BJ (cell line): ENCODE measurements around the gene NPAS3. TPM values are rescaled to one million over a fixed set of nuclear protein-coding genes. Genes with fewer than 3 reads are reported as not detected.

Experiments
- CTCF ChIA-PET: fragments of 350-600 bp; formaldehyde crosslinking; extraction: SDS; loops from one replicate; lab custom pipeline; 2021; ENCODE audit warnings: antibody characterized with exemption, inconsistent platforms; lab: Yijun Ruan, JAX
- POLR2A ChIA-PET: fragments of 300-600 bp; sonication (Branson Sonifier 250); formaldehyde crosslinking; extraction: SDS; loops from one replicate; lab custom pipeline; 2021; ENCODE audit warnings: antibody characterized with exemption; lab: Charles Lee
- DNase-seq: peaks from one replicate; pipeline ENCODE4 v3.0.0-alpha.2; 2011; ENCODE audit warnings: low read depth
- H3K27me3 ChIP-seq: 2 replicates; pipeline ENCODE4 v1.6.0; 2011; ENCODE audit warnings: low read length; ENCODE audit not compliant: control insufficient read depth, insufficient read depth
- H3K36me3 ChIP-seq: 2 replicates; pipeline ENCODE4 v1.5.1; 2011; ENCODE audit warnings: low read length; ENCODE audit not compliant: control insufficient read depth, insufficient read depth
- H3K4me3 ChIP-seq: 2 replicates; pipeline ENCODE4 v1.5.1; 2011; ENCODE audit warnings: low read depth, mild to moderate bottlenecking, control low read depth, low read length
- polyA plus RNA-seq: library from polyadenylated mRNA; depleted of rRNA; stranded (reverse); fragments of >200 nt; gene quantifications from 2 replicates; pipeline ENCODE4 v1.2.3, GENCODE V29; 2011
- TF ChIP-seq, protein P1 (sequence below): IDR thresholded peaks from 2 replicates; pipeline ENCODE4 v1.5.1; 2011; ENCODE audit warnings: low read depth, mild to moderate bottlenecking, control low read depth, inconsistent platforms, low read length, moderate library complexity; ENCODE audit not compliant: insufficient read depth

NPAS3 gene
- polyA plus RNA-seq, 1 experiment: 0.09 TPM

DNA sequence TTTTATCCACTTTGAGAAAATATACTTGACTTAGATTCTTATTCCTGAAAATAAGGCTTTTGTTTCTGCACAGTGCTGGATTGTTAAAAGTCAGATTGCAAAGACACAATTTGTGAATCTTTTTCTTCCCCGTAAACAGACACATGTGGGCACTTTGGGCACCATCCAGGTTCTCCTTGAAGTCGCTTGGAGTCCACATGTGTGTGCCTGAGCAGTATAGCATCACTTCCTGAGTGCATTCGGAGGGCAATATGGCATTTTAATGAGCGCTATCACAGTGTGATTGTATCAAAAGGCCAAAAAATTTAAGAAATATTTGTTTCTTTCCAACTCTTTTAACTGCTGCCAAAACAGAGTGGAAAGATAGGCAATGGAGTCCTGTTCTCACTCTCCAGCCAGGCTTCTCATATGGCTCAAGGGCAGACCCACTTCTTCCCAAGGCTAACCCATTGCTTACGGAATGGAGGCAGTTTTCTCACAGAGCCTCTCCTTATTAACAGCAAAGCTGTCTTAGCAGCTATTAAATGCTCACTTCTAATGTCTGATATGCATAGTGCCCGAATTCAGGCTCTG is 615.1 kb downstream of the NPAS3 start:
- TF ChIP-seq, protein P1, sequence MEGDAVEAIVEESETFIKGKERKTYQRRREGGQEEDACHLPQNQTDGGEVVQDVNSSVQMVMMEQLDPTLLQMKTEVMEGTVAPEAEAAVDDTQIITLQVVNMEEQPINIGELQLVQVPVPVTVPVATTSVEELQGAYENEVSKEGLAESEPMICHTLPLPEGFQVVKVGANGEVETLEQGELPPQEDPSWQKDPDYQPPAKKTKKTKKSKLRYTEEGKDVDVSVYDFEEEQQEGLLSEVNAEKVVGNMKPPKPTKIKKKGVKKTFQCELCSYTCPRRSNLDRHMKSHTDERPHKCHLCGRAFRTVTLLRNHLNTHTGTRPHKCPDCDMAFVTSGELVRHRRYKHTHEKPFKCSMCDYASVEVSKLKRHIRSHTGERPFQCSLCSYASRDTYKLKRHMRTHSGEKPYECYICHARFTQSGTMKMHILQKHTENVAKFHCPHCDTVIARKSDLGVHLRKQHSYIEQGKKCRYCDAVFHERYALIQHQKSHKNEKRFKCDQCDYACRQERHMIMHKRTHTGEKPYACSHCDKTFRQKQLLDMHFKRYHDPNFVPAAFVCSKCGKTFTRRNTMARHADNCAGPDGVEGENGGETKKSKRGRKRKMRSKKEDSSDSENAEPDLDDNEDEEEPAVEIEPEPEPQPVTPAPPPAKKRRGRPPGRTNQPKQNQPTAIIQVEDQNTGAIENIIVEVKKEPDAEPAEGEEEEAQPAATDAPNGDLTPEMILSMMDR: no peak
- no peak for DNase-seq
- CTCF ChIA-PET: no interaction called here
- Histone ChIP-seq H3K36me3 (no peaks in the 10 kb centered on the region), H3K4me3 (no peak overlapping the region), H3K27me3 (no peaks in the 10 kb centered on the region)
- POLR2A ChIA-PET: no interaction called here

- CTCF ChIA-PET: no interaction called here
- POLR2A ChIA-PET: no interaction called here
- Histone ChIP-seq H3K27me3 (no peaks in the 10 kb centered on the region), H3K4me3 (no peak overlapping the region), H3K36me3 (no peaks in the 10 kb centered on the region)
- DNase-seq: no peak
- TF ChIP-seq, protein P1: no peak
Measured at GRCh38 chr14:33554988-33555387, 616.3 kb downstream of the NPAS3 start.

DNA sequence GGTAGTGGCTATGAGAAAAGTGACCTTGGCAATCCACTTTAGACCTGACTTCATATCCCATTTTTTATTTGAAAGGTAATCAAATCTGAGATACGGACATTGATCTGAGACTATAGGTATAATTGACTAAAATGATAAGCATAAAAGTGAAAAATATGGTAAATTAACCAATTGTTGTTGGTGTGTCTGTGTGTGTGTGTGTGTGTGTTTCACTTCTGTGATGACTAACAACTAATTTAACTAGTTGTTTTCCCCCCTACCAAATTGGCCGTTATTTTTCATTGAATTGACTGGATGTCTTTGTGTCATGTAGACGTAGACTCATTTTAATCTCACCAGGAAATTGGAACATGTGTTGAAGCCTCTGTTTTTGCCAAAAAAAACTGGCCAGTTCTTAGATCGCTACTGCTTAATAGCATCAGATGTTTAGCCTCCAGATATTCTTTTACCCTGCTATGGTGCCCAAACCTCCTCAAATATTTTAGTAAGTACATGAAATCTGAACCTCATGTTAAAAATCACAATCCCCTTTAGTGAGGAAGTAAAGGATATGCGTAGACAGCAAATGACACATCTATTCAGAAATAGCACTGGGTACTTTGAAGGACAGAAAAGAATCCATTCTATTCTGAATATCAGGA is 617.2 kb downstream of the NPAS3 start:
- no peak for DNase-seq
- Histone ChIP-seq H3K4me3 (no peak overlapping the region), H3K27me3 (no peaks in the 10 kb centered on the region), H3K36me3 (no peaks in the 10 kb centered on the region)
- TF ChIP-seq, protein P1: no peak
- CTCF ChIA-PET: interaction anchor here (1.3 kb wide), 1 partner anchor 20 kb away, joined by 3 read pairs; no protein-coding TSS in a partner anchor
- POLR2A ChIA-PET: no interaction called here

- TF ChIP-seq, protein P1: no peak
- Histone ChIP-seq H3K36me3 (no peaks in the 10 kb centered on the region), H3K27me3 (no peaks in the 10 kb centered on the region), H3K4me3 (no peak overlapping the region)
- no peak for DNase-seq
- ChIA-PET POLR2A (no interaction called here), CTCF (interaction anchor here (1.3 kb wide), 1 partner anchor 19 kb away, joined by 3 read pairs; no protein-coding TSS in a partner anchor)
Measured at GRCh38 chr14:33556382-33557121, 617.9 kb downstream of the NPAS3 start.

DNA sequence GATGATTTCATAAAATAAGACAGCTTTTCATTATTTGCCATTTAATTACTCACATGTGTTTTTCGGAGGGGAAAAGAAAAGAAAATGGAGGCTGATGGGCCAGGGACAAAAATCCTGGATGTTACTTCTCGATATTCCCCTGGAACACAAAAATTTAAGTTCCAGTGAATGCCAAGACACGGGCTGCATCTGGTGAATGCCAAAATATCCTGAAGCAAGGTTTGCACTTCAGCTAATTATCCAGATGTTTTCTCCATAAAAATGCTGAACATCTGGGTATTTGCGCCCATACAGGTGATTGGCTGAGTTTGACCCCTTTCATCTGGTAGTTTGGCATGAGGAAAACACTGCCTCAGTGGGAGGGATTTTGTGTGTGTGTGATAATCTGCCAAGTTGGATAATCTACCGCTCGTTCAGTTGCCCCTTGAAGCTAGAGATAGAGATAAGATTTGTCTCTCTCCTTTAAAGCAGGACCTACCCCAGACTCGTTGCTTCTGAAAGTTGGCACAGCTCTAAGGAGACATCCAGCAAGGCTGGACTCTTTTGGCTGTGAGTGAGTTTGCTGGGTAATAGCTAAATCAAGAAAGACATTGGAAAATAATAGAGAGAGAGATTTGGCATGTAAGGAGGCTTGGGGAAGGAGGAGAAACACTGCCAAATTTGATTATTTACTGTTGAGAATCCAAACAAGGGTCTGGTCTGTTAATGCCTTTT is 622.2 kb downstream of the NPAS3 start:
- CTCF ChIA-PET: no interaction called here

More for the DNA sequence above, 622.2 kb downstream of the NPAS3 start:
- POLR2A ChIA-PET: no interaction called here
- no peak for DNase-seq
- no peaks in the 10 kb centered on the region for H3K27me3 ChIP-seq
- TF ChIP-seq, protein P1: no peak
- H3K4me3 ChIP-seq: no peak overlapping the region
- no peaks in the 10 kb centered on the region for H3K36me3 ChIP-seq
